ENCODE measurements around the gene TICRR. TPM values are rescaled to one million over a fixed set of nuclear protein-coding genes. Genes with fewer than 3 reads are reported as not detected.
"Not testable (repeated sequence)": the region's sequence is repeated elsewhere in the genome, so short reads cannot be mapped to it uniquely, and the experiment has no call there.

TICRR gene
- total and polyA plus RNA-seq, 2 of the 4 experiments (the other 2 are of a cell fraction): 3.0 to 4.2 TPM

- H3K4me1 ChIP-seq (ENCODE audit: control insufficient read depth, insufficient read depth, low read length); H3K36me3 ChIP-seq (ENCODE audit: control insufficient read depth, insufficient read depth, low read length); H3K23ac ChIP-seq (ENCODE audit: low read depth, low read length); in situ Hi-C loops (cut with MboI; ENCODE audit: low sequenced_read_pairs); H3K27ac ChIP-seq (ENCODE audit: insufficient read depth, low read length); H3K4me2 ChIP-seq (ENCODE audit: low read depth, low read length); H2BK15ac ChIP-seq (ENCODE audit: low read depth, low read length); H3K14ac ChIP-seq (replicated peaks; ENCODE audit: low read depth, low read length); H2BK5ac ChIP-seq (ENCODE audit: low read depth, low read length, poor library complexity, severe bottlenecking); H3K4ac ChIP-seq (ENCODE audit: low read depth, low read length); dilution Hi-C loops (cut with HindIII; ENCODE audit: low sequenced_read_pairs, unreplicated experiment); H4K91ac ChIP-seq (ENCODE audit: insufficient read depth, low read depth, low read length); H2AK9ac ChIP-seq (replicated peaks; ENCODE audit: low read depth, low read length, poor library complexity); H2AK5ac ChIP-seq (ENCODE audit: low read depth, low read length); POLR2A ChIA-PET (ENCODE audit: unreplicated experiment); H2AFZ ChIP-seq (replicated peaks; ENCODE audit: low read length, poor library complexity); H3K4me3 ChIP-seq (ENCODE audit: insufficient read depth, low read depth, low read length); DNase-seq; H3K9me3 ChIP-seq (ENCODE audit: control insufficient read depth, insufficient read depth, low read length); BruUV-seq (replicated peaks); H3K18ac ChIP-seq (ENCODE audit: low read depth, low read length); H2BK20ac ChIP-seq (ENCODE audit: low read depth, low read length); H3K9me1 ChIP-seq (ENCODE audit: insufficient read depth, low read length); intact Hi-C loops (cut with micrococcal nuclease); H3K79me1 ChIP-seq (ENCODE audit: low read depth in 1 of 2, low read length in 2 of 2); CTCF ChIA-PET; H3K56ac ChIP-seq (ENCODE audit: extremely low read depth, insufficient read depth, low read length); H4K5ac ChIP-seq (ENCODE audit: low read depth, low read length); H2BK120ac ChIP-seq (ENCODE audit: low read depth, low read length); H3K9ac ChIP-seq (ENCODE audit: low read depth, low read length); H4K8ac ChIP-seq (ENCODE audit: low read depth in 2 of 2, low read length in 2 of 2); H4K20me1 ChIP-seq (ENCODE audit: insufficient read depth, low read length); ATAC-seq (ENCODE audit: low read depth): not testable (repeated sequence)
- no CpG with 5 or more reads among the region's 4 CpGs for whole genome bisulfite sequencing, 2 experiments (ENCODE audit: extremely low coverage in 2 of 2, insufficient read length in 1 of 2)
- peaks cover 21% of the 10 kb centered on the region for H3K27me3 ChIP-seq (ENCODE audit: control insufficient read depth, insufficient read depth, low read length)
Measured at GRCh38 chr15:89549138-89549537, 26.1 kb upstream of the TICRR start.
